Activated CD4-positive, alpha-beta T cell treated with anti-CD3 and anti-CD28 coated beads, Interleukin-2, amount 10 ng/mL, durations not matched to agents 24 days and 14 days (primary cell): ENCODE measurements around the gene SFT2D2. TPM values are rescaled to one million over a fixed set of nuclear protein-coding genes. Genes with fewer than 3 reads are reported as not detected.

Experiments
- DNase-seq: peaks from one replicate; pipeline ENCODE4 v3.0.0; 2022
- H3K27ac Mint-ChIP-seq: one replicate; pipeline ENCODE4 v1.8.0; 2022; ENCODE audit warnings: mild to moderate bottlenecking, mixed read lengths
- H3K27me3 Mint-ChIP-seq: one replicate; pipeline ENCODE4 v1.8.0; 2022; ENCODE audit warnings: mixed read lengths
- H3K36me3 Mint-ChIP-seq: one replicate; pipeline ENCODE4 v1.8.0; 2022; ENCODE audit warnings: low read depth, mild to moderate bottlenecking, mixed read lengths
- H3K4me1 Mint-ChIP-seq: one replicate; pipeline ENCODE4 v1.8.0; 2021; ENCODE audit warnings: mixed read lengths
- H3K4me3 Mint-ChIP-seq: one replicate; pipeline ENCODE4 v1.8.0; 2022; ENCODE audit warnings: mild to moderate bottlenecking, moderate library complexity, mixed read lengths
- H3K9me3 Mint-ChIP-seq: one replicate; pipeline ENCODE4 v1.8.0; 2021; ENCODE audit warnings: mixed read lengths
- intact Hi-C: fragments of 100-400 bp; cut with micrococcal nuclease; formaldehyde crosslinking; loops from one replicate; pipeline ENCODE4 v1.15.1; 2023
- total RNA-seq: library from RNA; stranded (reverse); gene quantifications from 2 replicates; pipeline ENCODE4 v1.2.3, GENCODE V29; 2022

The SFT2D2 gene
- total RNA-seq, 1 donor from 2014 or later, result 65.7 TPM

- DNase-seq, result peak; percentile 85
- Mint-ChIP-seq H3K27me3 (no peaks in the 10 kb centered on the region), H3K4me3 (peak overlapping the region; percentile 52), H3K9me3 (no peaks in the 10 kb centered on the region), H3K27ac (peak overlapping the region; percentile 92), H3K4me1 (peaks cover 67% of the 10 kb centered on the region), H3K36me3 (peaks cover 87% of the 10 kb centered on the region)
- intact Hi-C loops, result loop anchor here (2.0 to 10.0 kb wide), 8 partner anchors 86 to 1350 kb away; partner anchors contain the start of genes DCAF6, F5, MPC2 and XCL1
Observed at GRCh38 chr1:168234846-168235547, 9.2 kb downstream of the SFT2D2 start.

DNA sequence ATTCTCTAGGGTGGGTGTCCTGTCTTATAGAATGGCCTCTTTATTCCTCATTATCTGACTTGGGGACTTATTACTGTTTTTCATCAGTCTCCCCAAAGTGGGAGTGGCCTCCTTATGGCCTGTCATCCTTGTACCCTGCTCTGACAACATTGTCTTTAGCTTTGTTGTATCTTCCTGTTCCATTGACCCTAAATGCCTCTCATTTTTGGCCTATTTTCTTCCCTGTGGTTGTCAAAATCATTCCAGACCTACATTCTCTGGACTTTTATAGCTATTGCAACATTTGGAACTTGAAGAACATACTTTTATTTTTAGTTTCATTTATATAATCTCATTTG is 9.7 kb downstream of the SFT2D2 start:
- Mint-ChIP-seq H3K9me3 (no peaks in the 10 kb centered on the region), H3K36me3 (peaks cover 91% of the 10 kb centered on the region), H3K4me3 (no peak overlapping the region), H3K27me3 (no peaks in the 10 kb centered on the region), H3K4me1 (peaks cover 67% of the 10 kb centered on the region), H3K27ac (peak overlapping the region; percentile 92)
- intact Hi-C loops, result loop anchor here (2.0 to 10.0 kb wide), 8 partner anchors 85 to 1349 kb away; partner anchors contain the start of genes DCAF6, F5, MPC2 and XCL1
- DNase-seq, result no peak

DNA sequence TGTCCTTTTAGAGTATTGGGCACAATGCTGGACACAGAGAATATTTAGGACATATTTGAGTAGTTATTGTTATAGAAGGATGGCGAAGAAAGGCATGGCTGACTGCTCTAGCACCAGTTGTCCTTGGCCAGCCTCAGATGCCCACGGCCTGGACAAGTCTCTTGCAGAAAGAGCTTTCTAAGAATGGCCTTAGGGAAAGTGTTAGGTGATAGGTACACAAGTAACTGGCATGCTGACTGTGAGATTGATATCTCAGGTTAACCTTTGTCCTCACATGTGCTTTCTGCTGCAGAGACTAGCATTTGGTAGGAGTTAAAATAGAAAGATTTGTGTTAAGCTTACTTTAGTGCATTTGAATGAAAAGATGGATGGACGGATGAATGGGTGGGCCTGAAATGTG is 10.1 kb downstream of the SFT2D2 start:
- Mint-ChIP-seq H3K4me1 (peaks cover 64% of the 10 kb centered on the region), H3K4me3 (peak overlapping the region; percentile 59), H3K27ac (peak overlapping the region; percentile 92), H3K9me3 (no peaks in the 10 kb centered on the region), H3K36me3 (peaks cover 90% of the 10 kb centered on the region), H3K27me3 (no peaks in the 10 kb centered on the region)
- no peak for DNase-seq
- intact Hi-C loops, result loop anchor here (2.0 to 10.0 kb wide), 11 partner anchors 13 to 1349 kb away; partner anchors contain the start of genes DCAF6, F5, MPC2 and XCL1

GRCh38 chr1:168236836-168237611 is 11.2 kb downstream of the SFT2D2 start:
- Mint-ChIP-seq H3K4me1 (peaks cover 58% of the 10 kb centered on the region), H3K27me3 (no peaks in the 10 kb centered on the region), H3K4me3 (peak overlapping the region; percentile 68), H3K27ac (peak overlapping the region; percentile 92), H3K36me3 (peaks cover 89% of the 10 kb centered on the region), H3K9me3 (no peaks in the 10 kb centered on the region)
- peak; percentile 80 for DNase-seq
- intact Hi-C loops, result loop anchor here (1.0 to 10.0 kb wide), 12 partner anchors 10 to 1348 kb away; partner anchors contain the start of genes DCAF6, F5, MPC2 and XCL1

GRCh38 chr1:168243198-168243597 is 17.4 kb downstream of the SFT2D2 start:
- DNase-seq, result no peak
- Mint-ChIP-seq H3K9me3 (peaks cover 11% of the 10 kb centered on the region), H3K36me3 (peaks cover 85% of the 10 kb centered on the region), H3K27me3 (no peaks in the 10 kb centered on the region), H3K27ac (no peak overlapping the region), H3K4me3 (no peak overlapping the region), H3K4me1 (peaks cover 42% of the 10 kb centered on the region)
- intact Hi-C loops, result no loop called here

DNA sequence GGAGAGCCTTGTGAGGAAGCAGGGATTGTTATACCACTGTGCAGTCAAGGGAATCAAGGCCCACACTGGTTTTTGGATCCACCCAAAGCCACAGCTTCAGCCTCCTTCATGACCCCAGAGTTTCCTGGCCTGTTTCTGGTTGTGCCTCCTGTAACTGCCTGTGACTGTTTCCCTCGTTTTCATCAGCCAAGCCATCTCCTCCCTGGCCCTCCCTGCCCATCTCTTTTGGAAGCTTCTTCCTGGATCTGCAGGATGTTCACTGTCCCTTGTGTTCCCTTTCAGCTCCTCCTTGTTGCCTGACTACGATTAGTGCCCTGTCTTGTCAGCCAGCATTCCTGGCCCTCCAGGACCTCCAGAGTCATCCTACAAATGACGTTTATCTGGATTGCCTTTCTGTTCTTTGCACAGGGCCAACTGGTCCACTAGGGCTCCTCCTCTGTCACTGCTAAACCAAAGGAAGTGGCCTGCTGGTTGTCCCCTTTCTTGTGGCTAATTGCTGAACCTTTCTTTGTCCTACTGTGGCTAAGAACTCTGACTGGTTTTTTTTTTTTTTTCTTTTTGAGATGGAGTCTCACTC is 17.9 kb downstream of the SFT2D2 start:
- H3K27ac Mint-ChIP-seq, result peak overlapping the region; percentile 51
- no peaks in the 10 kb centered on the region for H3K27me3 Mint-ChIP-seq
- DNase-seq, result peak; percentile 55

DNA sequence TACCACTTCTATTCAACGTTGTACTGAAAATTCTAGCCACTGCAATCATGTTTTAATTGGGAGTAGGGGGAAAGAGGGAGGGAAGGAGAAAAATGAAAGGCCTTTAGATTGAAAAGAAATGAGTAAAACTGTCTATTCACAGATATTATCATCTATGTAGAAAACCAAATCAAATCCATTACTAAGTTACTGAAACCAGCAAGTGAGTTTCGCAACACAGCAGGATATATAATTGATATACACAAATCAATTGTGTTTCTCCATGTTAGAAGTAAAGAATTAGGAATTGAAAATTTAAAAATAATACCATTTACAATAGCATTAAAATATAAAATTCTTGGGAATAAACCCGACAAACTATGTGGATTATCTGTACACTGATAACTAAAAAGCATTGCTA is 19.2 kb downstream of the SFT2D2 start:
- peaks cover 13% of the 10 kb centered on the region for H3K9me3 Mint-ChIP-seq
- DNase-seq, result no peak
- H3K36me3 Mint-ChIP-seq, result peaks cover 87% of the 10 kb centered on the region
- H3K27me3 Mint-ChIP-seq, result no peaks in the 10 kb centered on the region
- no peak overlapping the region for H3K27ac Mint-ChIP-seq
- H3K4me1 Mint-ChIP-seq, result peaks cover 44% of the 10 kb centered on the region
- H3K4me3 Mint-ChIP-seq, result no peak overlapping the region
- intact Hi-C loops, result no loop called here

More for the DNA sequence above, 17.9 kb downstream of the SFT2D2 start:
- no peak overlapping the region for H3K4me3 Mint-ChIP-seq
- peaks cover 13% of the 10 kb centered on the region for H3K9me3 Mint-ChIP-seq
- peaks cover 43% of the 10 kb centered on the region for H3K4me1 Mint-ChIP-seq
- intact Hi-C loops, result no loop called here
- peaks cover 88% of the 10 kb centered on the region for H3K36me3 Mint-ChIP-seq

GRCh38 chr1:168246506-168246905 is 20.7 kb downstream of the SFT2D2 start:
- Mint-ChIP-seq H3K9me3 (peaks cover 13% of the 10 kb centered on the region), H3K27me3 (no peaks in the 10 kb centered on the region), H3K36me3 (peaks cover 88% of the 10 kb centered on the region), H3K27ac (no peak overlapping the region), H3K4me1 (peaks cover 49% of the 10 kb centered on the region), H3K4me3 (no peak overlapping the region)
- intact Hi-C loops, result no loop called here
- DNase-seq, result no peak

GRCh38 chr1:168252204-168252733 is 26.5 kb downstream of the SFT2D2 start:
- H3K36me3 Mint-ChIP-seq, result peaks cover 82% of the 10 kb centered on the region
- no peak for DNase-seq
- H3K4me1 Mint-ChIP-seq, result peaks cover 21% of the 10 kb centered on the region
- H3K27me3 Mint-ChIP-seq, result no peaks in the 10 kb centered on the region
- no peak overlapping the region for H3K4me3 Mint-ChIP-seq
- intact Hi-C loops, result no loop called here
- H3K9me3 Mint-ChIP-seq, result peaks cover 9% of the 10 kb centered on the region
- H3K27ac Mint-ChIP-seq, result no peak overlapping the region

GRCh38 chr1:168256164-168256563 is 30.4 kb downstream of the SFT2D2 start:
- Mint-ChIP-seq H3K4me1 (peaks cover 2% of the 10 kb centered on the region), H3K36me3 (peaks cover 66% of the 10 kb centered on the region), H3K9me3 (peaks cover 9% of the 10 kb centered on the region), H3K4me3 (no peak overlapping the region), H3K27me3 (no peaks in the 10 kb centered on the region), H3K27ac (no peak overlapping the region)
- intact Hi-C loops, result no loop called here
- no peak for DNase-seq

DNA sequence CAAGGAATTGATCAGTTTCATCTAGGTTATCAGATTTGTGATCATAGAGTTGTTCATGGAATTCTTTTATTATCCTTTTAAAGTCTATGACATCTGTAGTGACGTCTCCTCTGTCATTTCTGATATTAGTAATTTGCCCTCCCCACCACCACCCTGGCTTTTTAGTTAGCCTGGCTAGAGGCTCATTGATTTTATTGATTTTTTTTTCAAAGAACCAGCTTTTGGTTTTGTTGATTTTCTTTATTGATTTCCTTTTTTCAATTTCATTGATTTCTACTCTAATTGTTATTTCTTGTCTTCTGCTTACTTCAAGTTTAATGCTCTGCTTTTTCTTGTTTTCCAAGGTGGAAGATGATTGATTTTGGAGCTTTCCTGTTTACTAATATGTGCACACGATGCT is 31.6 kb downstream of the SFT2D2 start:
- H3K9me3 Mint-ChIP-seq, result peaks cover 9% of the 10 kb centered on the region
- no peaks in the 10 kb centered on the region for H3K27me3 Mint-ChIP-seq
- intact Hi-C loops, result no loop called here
- no peak overlapping the region for H3K4me3 Mint-ChIP-seq
- H3K36me3 Mint-ChIP-seq, result peaks cover 63% of the 10 kb centered on the region
- no peak overlapping the region for H3K27ac Mint-ChIP-seq
- peaks cover 5% of the 10 kb centered on the region for H3K4me1 Mint-ChIP-seq
- DNase-seq, result no peak

DNA sequence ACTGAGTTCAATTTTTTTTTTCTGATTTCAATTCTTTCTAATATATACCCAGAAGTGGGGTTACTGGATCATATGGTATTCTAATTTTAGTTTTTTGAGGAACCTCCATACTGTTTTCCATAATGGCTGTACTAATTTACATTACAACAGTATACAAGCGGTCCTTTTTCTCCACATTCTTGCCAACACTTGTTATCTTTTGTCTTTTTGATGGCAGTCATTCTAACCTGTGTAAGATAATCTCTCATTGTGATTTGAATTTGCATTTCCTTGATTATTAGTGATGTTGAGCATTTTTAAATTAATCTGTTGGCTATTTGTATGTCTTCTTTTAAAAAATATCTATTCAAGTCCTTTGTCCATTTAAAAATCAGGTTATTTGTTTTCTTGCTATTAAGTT is 33.8 kb downstream of the SFT2D2 start:
- peaks cover 4% of the 10 kb centered on the region for H3K4me1 Mint-ChIP-seq
- intact Hi-C loops, result no loop called here
- H3K36me3 Mint-ChIP-seq, result peaks cover 60% of the 10 kb centered on the region
- no peak overlapping the region for H3K4me3 Mint-ChIP-seq
- DNase-seq, result no peak
- no peak overlapping the region for H3K27ac Mint-ChIP-seq
- no peaks in the 10 kb centered on the region for H3K27me3 Mint-ChIP-seq
- H3K9me3 Mint-ChIP-seq, result peaks cover 9% of the 10 kb centered on the region

DNA sequence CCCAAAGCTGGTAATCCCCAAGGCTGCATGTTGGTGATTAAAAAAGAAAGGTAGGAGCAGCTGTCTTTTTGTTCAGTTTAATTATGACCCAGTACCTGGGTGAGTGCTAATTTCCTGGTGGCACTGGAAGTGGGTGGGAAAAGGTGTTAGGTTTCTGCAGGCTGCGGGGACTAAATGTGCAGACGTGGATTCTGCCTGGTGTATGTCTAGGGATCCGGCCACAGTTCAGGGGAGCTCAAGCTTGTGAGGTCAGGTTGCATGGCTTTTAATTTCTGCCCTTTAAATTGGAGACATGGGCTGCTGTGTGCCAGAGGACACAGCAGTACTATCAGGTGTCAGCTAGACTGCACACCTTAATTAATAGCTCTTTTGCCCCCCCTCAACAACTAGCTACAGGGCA is 34.6 kb downstream of the SFT2D2 start:
- H3K27me3 Mint-ChIP-seq, result no peaks in the 10 kb centered on the region

GRCh38 chr1:168261390-168261789 is 35.6 kb downstream of the SFT2D2 start:
- Mint-ChIP-seq H3K36me3 (peaks cover 42% of the 10 kb centered on the region), H3K9me3 (peaks cover 9% of the 10 kb centered on the region), H3K27ac (no peak overlapping the region), H3K4me1 (peaks cover 4% of the 10 kb centered on the region), H3K27me3 (no peaks in the 10 kb centered on the region), H3K4me3 (no peak overlapping the region)
- intact Hi-C loops, result no loop called here
- DNase-seq, result no peak

More for the DNA sequence above, 34.6 kb downstream of the SFT2D2 start:
- intact Hi-C loops, result no loop called here
- Mint-ChIP-seq H3K27ac (no peak overlapping the region), H3K4me1 (peaks cover 4% of the 10 kb centered on the region), H3K9me3 (peaks cover 9% of the 10 kb centered on the region), H3K36me3 (peaks cover 52% of the 10 kb centered on the region), H3K4me3 (no peak overlapping the region)
- no peak for DNase-seq
